Spleen (tissue), 11 donors: ENCODE measurements around the gene GDPD5. TPM values are rescaled to one million over a fixed set of nuclear protein-coding genes. Genes with fewer than 3 reads are reported as not detected.

Experiments
- DNase-seq: peaks from one replicate; pipeline ENCODE4 v3.0.0-alpha.2; 2020
- H3K27ac ChIP-seq, 8 donors: fragments of 200-600 bp; sonication (generic) in 7 of 8; 1 replicate in 4 of 8; 2 replicates in 4 of 8; pipeline versions ENCODE4 v1.5.0 to v1.8.0; 2016 to 2021; ENCODE audit warnings: inconsistent platforms in 4 of 8, mild to moderate bottlenecking in 4 of 8, moderate library complexity in 1 of 8
- H3K27me3 ChIP-seq, 7 donors: fragments of 200-600 bp; sonication (generic) in 6 of 7; replicated peaks in 1 of 7; 1 replicate in 4 of 7; 2 replicates in 3 of 7; pipeline versions ENCODE4 v1.5.0 to v1.8.0; 2016 to 2021; ENCODE audit warnings: inconsistent platforms in 3 of 7, mild to moderate bottlenecking in 1 of 7
- H3K36me3 ChIP-seq, 6 donors: fragments of 200-600 bp; sonication (generic) in 5 of 6; 1 replicate in 4 of 6; 2 replicates in 2 of 6; pipeline versions ENCODE4 v1.5.0 to v1.8.0; 2016 to 2021; ENCODE audit warnings: inconsistent platforms in 2 of 6
- H3K4me1 ChIP-seq, 6 donors: fragments of 200-600 bp; sonication (generic) in 5 of 6; 1 replicate in 3 of 6; 2 replicates in 3 of 6; pipeline versions ENCODE4 v1.5.0 to v1.8.0; 2016 to 2021; ENCODE audit warnings: inconsistent platforms in 3 of 6
- H3K4me3 ChIP-seq, 8 donors: fragments of 200-600 bp; sonication (generic) in 7 of 8; 1 replicate in 4 of 8; 2 replicates in 4 of 8; pipeline versions ENCODE4 v1.5.0 to v1.8.0; 2016 to 2021; ENCODE audit warnings: inconsistent platforms in 4 of 8, mild to moderate bottlenecking in 4 of 8, moderate library complexity in 2 of 8
- H3K9me3 ChIP-seq, 8 donors: fragments of 200-600 bp; sonication (generic) in 7 of 8; 1 replicate in 4 of 8; 2 replicates in 4 of 8; pipeline versions ENCODE4 v1.5.0 to v1.8.0; 2016 to 2021; ENCODE audit warnings: inconsistent platforms in 4 of 8
- POLR2A ChIP-seq, 3 donors: fragments of 450-650 bp; IDR thresholded peaks; one replicate each; pipeline ENCODE4 v1.5.1; 2017; ENCODE audit warnings: antibody characterized with exemption in 3 of 3, mild to moderate bottlenecking in 1 of 3
- POLR2AphosphoS5 ChIP-seq, 3 donors: sonication (generic); formaldehyde crosslinking; IDR thresholded peaks; one replicate each; pipeline ENCODE4 v1.5.1; 2017; ENCODE audit warnings: antibody characterized with exemption in 3 of 3
- WGBS, 5 donors: extraction: QIAGEN DNeasy Blood & Tissue Kit in 3 of 5; methylation state at CpG; one replicate each; pipeline versions ENCODE4 v1.1.5 to v1.1.7; 2013 to 2018; 5-methylcytosine and 5-hydroxymethylcytosine counted together
- intact Hi-C: fragments of 100-400 bp; cut with DNase I; formaldehyde crosslinking; loops from one replicate; pipeline ENCODE4 v1.15.0; 2023; ENCODE audit warnings: low total_unique reads
- polyA plus RNA-seq, 3 donors: library from polyadenylated mRNA; stranded (reverse); fragments of 200-250 nt; gene quantifications; one replicate each; pipeline ENCODE4 v1.2.1, GENCODE V29; 2013
- total RNA-seq, 7 donors: library from RNA; depleted of rRNA in 3 of 7; stranded (reverse); fragments of >200 nt in 3 of 7; fragmentation: NEBNext Ultra II Directional in 4 of 7; extraction: Animal tissue kit (Norgen Biotek cat#: 25700) in 4 of 7; gene quantifications; one replicate each; pipeline versions ENCODE4 v1.1.0 to v1.2.1, GENCODE V29; 2016 to 2021
- TF ChIP-seq, protein P1 (sequence below), 11 experiments: fragments of 200-600 bp in 7 of 11; fragments of 450-650 bp in 4 of 11; sonication (generic) in 4 of 11; IDR thresholded peaks in 8 of 11; conservative IDR thresholded peaks in 3 of 11; 1 replicate in 7 of 11; 2 replicates in 4 of 11; pipeline versions ENCODE4 v1.4.0 to v1.8.0; 2016 to 2021; ENCODE audit warnings: antibody characterized with exemption in 11 of 11, inconsistent platforms in 4 of 11, mild to moderate bottlenecking in 1 of 11
- donor health status: healthy with polysubstance abuse.
- donor health status: DM: no; HTN: no; CAD: no; lungs with moderate emphysema.
- donor health status: DM: no; HTN: no; CAD: no.
- donor health status: Bipolar disorder and iron deficiency.
- donor health status: healthy.
- donor health status: DM: no; HTN: no; CAD: no.
- donor health status: DM: yes; HTN: yes; CAD: no.

GDPD5 gene
- total and polyA plus RNA-seq, 10 donors: 44.6 to 273 (median 146) TPM

DNA sequence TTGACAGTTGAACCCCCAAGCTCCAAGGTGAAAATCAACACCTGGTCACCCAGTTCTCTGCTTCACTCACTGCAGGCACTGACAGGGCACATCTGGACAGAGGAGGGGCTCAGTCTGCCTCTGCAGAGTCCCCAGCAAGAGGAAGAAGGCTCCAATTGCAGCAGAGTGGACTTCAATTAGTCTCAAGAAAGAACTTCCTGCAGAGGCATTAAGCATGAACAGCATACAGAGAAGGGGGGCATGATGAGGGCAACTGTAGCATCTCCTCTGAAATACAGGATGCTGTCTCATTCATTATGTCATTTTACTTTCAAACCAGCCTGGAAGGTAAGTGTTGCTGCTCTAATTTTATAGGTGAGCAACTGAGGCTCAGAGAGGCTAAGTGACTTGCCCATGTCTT is 11.1 kb downstream of the GDPD5 start:
- Histone ChIP-seq H3K27me3 (no peaks in the 10 kb centered on the region), H3K4me1 (peaks cover 7 to 98% (median 69%) of the 10 kb centered on the region in 6 donors), H3K36me3 (no peaks in the 10 kb centered on the region), H3K27ac (peak overlapping the region in 1 of 8 donors; percentile 27), H3K9me3 (no peaks in the 10 kb centered on the region), H3K4me3 (no peak overlapping the region)
- TF ChIP-seq, protein P1, sequence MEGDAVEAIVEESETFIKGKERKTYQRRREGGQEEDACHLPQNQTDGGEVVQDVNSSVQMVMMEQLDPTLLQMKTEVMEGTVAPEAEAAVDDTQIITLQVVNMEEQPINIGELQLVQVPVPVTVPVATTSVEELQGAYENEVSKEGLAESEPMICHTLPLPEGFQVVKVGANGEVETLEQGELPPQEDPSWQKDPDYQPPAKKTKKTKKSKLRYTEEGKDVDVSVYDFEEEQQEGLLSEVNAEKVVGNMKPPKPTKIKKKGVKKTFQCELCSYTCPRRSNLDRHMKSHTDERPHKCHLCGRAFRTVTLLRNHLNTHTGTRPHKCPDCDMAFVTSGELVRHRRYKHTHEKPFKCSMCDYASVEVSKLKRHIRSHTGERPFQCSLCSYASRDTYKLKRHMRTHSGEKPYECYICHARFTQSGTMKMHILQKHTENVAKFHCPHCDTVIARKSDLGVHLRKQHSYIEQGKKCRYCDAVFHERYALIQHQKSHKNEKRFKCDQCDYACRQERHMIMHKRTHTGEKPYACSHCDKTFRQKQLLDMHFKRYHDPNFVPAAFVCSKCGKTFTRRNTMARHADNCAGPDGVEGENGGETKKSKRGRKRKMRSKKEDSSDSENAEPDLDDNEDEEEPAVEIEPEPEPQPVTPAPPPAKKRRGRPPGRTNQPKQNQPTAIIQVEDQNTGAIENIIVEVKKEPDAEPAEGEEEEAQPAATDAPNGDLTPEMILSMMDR (IDR thresholded peaks at IDR 0.05 in 8 of 11, conservative IDR thresholded peaks at IDR 0.05 in 3 of 11): no peak
- no peak for TF ChIP-seq POLR2A (IDR thresholded peaks at IDR 0.05)
- TF ChIP-seq POLR2AphosphoS5 (IDR thresholded peaks at IDR 0.05): no peak
- intact Hi-C loops: no loop called here
- DNase-seq: no peak

DNA sequence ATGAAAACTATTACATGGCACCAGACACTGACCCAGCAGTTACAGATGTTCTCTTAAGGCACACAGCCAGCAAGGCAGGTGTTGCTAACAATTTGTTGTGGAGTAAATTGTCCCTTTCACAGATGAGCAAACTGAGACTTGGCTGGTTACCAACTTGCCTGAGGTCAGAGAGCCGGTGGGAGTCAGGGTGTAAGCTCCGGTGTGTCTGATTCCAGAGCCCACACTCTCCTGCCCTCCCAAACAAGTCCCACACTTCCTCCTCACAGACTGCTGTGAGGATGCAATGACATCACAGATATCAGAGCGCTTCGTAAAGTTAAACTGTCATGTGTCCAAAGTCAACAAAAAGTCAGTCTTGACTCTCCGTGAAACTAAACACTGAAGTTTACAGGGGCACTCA is 12.5 kb downstream of the GDPD5 start:
- Histone ChIP-seq H3K27me3 (no peaks in the 10 kb centered on the region), H3K9me3 (no peaks in the 10 kb centered on the region), H3K27ac (peak overlapping the region in 1 of 8 donors; percentile 16), H3K4me3 (no peak overlapping the region), H3K36me3 (no peaks in the 10 kb centered on the region), H3K4me1 (peaks cover 20 to 99% (median 71%) of the 10 kb centered on the region in 6 donors)
- intact Hi-C loops: no loop called here
- TF ChIP-seq POLR2A (IDR thresholded peaks at IDR 0.05) (no peak), POLR2AphosphoS5 (IDR thresholded peaks at IDR 0.05) (no peak)
- TF ChIP-seq, protein P1 (IDR thresholded peaks at IDR 0.05 in 8 of 11, conservative IDR thresholded peaks at IDR 0.05 in 3 of 11): no peak
- DNase-seq: no peak
- 81 to 85% (median 82%) methylated on average over 5 of the region's 5 CpGs for WGBS, 5 donors

DNA sequence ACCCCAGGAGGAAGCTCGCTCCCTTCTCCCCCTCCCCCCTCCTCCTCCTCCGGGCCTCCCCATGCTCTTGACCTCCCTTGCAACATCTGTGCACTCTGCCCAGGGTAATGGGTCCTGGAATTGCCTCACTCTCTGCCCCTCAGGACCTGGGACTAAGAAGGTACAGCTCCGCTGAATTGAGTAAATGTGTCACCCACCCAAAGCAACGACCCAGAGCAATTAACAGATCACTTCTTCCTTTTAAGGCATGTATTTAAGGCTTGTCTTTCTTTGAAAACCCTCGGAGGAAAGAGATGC is 15.1 kb downstream of the GDPD5 start:
- no peak for DNase-seq
- Histone ChIP-seq H3K4me3 (no peak overlapping the region), H3K27ac (peak overlapping the region in 3 of 8 donors; percentile 5 to 87 (median 62)), H3K4me1 (peaks cover 23 to 97% (median 63%) of the 10 kb centered on the region in 6 donors), H3K9me3 (no peaks in the 10 kb centered on the region), H3K36me3 (no peaks in the 10 kb centered on the region), H3K27me3 (no peaks in the 10 kb centered on the region)
- 47 to 67% (median 56%) methylated on average over 5 of the region's 5 CpGs for WGBS, 5 donors
- TF ChIP-seq POLR2AphosphoS5 (IDR thresholded peaks at IDR 0.05) (no peak), POLR2A (IDR thresholded peaks at IDR 0.05) (no peak)
- TF ChIP-seq, protein P1 (IDR thresholded peaks at IDR 0.05 in 8 of 11, conservative IDR thresholded peaks at IDR 0.05 in 3 of 11): no peak
- intact Hi-C loops: no loop called here

DNA sequence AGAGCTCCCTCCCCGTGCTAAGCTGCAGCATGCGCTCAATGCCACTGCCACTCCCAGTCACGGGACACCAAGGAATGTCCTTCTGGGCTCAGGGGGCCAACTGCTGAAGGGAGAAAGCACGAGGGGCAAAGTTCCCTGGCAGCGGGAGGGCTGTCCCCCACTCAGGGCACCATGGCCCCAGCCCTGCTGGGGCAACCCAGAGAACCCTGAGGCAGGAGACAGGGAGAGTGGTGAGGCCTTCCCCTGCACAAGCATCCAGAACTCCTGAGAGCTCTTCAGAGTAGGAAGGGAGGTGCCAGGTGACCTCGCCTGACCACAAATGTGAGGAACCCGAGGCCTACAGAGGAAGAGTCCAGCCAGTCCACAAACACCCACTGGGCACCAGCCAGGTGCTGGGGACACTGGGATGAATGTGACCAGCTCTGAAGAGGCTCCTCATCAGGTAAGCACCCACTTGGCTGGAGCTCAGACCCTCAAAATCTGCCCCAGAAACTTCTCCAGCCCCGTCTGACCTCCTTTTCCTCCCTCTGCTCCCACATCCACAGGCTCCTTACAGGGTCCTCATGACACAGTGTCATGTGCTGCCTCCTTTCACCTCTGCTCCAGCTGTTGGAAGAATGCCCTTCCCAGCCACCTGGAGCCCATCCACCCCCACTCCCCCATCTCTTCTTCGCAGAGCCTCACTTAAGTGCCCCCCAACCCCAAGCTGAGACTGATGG is 15.6 kb downstream of the GDPD5 start:
- 61 to 80% (median 67%) methylated on average over 9 of the region's 9 CpGs for WGBS, 5 donors

More for the DNA sequence above, 15.6 kb downstream of the GDPD5 start:
- intact Hi-C loops: no loop called here
- no peaks in the 10 kb centered on the region for H3K27me3 ChIP-seq
- peak overlapping the region in 3 of 8 donors; percentile 5 to 87 (median 62) for H3K27ac ChIP-seq
- peaks cover 23 to 97% (median 61%) of the 10 kb centered on the region in 6 donors for H3K4me1 ChIP-seq
- no peak overlapping the region for H3K4me3 ChIP-seq
- H3K9me3 ChIP-seq: no peaks in the 10 kb centered on the region
- TF ChIP-seq POLR2AphosphoS5 (IDR thresholded peaks at IDR 0.05) (no peak), POLR2A (IDR thresholded peaks at IDR 0.05) (no peak)
- DNase-seq: no peak
- no peaks in the 10 kb centered on the region for H3K36me3 ChIP-seq
